GM18907 (cell line): ENCODE results near the gene TNRC6A.
"Not testable (repeated sequence)": the region's sequence is repeated elsewhere in the genome, so short reads cannot be mapped to it uniquely, and the experiment has no call there.

Source experiments
- ATAC-seq: cut with Tn5 transposase; IDR thresholded peaks from one replicate; pipeline ENCODE4 v1.9.1; 2021; ENCODE audit warnings: mild to moderate bottlenecking, moderate library complexity; ENCODE audit not compliant: unreplicated experiment

Gene TNRC6A

DNA sequence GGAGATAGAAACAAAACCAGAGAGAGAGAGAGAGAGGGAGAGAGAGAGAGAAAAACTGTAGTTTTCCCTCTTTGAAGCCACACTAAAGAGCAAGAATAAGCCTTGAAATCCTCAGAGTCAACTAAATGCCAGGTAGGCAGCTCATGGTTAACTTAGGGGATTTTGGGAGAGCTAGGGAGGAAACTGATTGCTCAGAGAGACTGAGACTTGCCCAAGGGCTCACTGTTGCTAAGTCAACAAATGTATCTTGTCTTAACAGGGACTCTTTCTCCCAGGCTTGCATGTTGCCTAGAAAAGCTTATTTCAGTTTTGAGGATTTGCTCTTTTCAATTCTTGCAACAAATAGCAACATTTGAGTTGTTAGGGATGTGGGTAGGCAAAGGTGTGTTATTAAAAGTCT is 111.8 kb downstream of the TNRC6A start:
- no peak for ATAC-seq

- ATAC-seq = no peak
Observed at GRCh38 chr16:24844101-24845030, 114.9 kb downstream of the TNRC6A start.

DNA sequence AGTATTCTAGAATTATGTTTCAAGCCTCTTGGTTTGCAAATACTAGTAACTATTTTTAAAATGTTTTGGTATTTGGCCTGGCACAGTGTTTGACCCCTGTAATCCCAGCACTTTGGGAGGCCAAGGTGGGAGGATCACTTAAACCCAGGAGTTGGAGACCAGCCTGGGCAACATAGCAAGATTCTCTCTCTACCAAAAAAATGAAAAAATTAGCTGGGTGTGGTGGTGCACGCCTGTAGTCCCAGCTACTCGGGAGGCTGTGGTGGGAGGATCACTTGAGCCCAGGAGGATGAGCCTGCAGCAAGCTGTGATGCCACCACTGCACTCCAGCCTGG is 115.5 kb downstream of the TNRC6A start:
- not testable (repeated sequence) for ATAC-seq

DNA sequence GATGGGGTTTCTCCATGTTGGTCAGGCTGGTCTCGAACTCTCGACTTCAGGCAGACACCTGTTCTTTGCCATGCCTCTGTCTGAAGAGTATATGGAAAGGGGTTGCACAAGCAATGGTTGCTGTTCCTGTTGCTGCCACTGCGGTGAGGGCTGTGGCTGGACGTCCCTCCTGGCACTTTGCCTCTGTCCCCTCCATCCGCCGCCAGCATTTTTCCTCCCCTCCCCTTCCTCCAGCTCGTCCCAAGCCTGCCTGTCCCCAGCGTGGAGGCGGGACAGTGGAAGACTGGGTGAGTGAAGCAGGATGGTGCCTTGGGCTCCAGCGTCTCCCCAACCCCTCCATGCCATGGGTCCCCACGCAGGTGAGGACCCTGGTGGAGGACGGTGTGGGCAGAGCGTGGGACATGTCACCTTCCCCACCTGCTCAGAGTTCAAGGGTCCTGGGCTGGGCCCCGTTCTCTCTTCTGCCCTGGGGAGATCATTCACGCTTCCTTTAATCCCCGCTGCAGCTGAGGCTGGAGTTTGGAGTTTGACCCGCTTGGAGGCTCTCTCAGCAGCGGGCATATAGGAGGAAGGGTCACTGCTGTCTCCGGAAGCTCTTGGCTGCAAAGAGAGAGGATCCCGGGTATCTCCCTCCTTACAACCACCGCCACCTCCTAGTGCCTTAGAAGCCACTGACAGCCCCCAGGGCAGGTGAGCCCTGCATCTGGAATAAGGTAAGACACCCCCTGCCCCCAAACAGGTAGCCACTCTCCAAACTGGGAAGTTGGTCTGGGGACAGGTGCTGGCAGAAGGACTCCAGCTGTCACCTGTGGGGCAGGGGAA is 116.5 kb downstream of the TNRC6A start, which contains the start of gene SLC5A11:
TSS of gene SLC5A11 (plus strand) at position 238 of the 822 bp plus-strand sequence. CDS start 12,681 bp downstream, outside the sequence.
- ATAC-seq = no peak

- no peak for ATAC-seq
Observed at GRCh38 chr16:24846548-24847357, 117.3 kb downstream of the TNRC6A start.

DNA sequence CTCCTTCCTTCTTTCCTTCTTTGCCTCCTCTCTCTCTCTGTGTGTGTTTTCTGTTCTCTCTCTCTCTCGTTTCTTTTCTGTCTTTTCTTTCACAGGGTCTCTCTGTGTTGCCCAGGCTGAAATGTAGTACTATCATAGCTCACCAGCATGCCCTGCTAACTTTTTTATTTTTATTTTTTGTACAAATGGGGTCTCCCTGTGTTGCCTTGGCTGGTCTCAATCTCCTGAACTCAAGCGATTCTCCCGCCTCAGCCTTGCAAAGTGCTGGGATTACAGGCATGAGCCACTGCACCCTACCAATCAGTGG is 117.9 kb downstream of the TNRC6A start:
- ATAC-seq = no peak

- no peak for ATAC-seq
Observed at GRCh38 chr16:24848065-24848464, 118.6 kb downstream of the TNRC6A start.

- ATAC-seq = no peak
Observed at GRCh38 chr16:24849641-24850040, 120.2 kb downstream of the TNRC6A start.

- no peak for ATAC-seq
Observed at GRCh38 chr16:24850289-24850938, 121.0 kb downstream of the TNRC6A start.

DNA sequence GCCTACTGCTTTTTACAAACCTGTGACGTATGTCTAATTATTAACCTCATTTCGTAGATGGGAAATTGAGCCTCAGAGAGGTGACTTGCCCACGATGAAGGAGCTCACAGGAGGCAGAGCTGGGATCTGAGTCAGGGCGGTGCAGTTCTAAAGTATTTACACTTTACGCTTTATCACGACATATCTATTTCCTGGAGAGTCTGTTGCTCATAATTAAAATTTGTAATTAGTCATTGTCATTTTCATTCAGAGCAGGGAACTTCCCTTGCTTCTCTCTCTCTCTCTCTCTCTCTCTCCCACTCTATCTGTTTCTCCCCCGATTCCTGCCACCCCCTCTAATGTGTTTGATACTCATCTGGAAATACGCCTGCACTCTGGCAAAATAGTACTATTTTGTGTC is 122.2 kb downstream of the TNRC6A start:
- no peak for ATAC-seq

- ATAC-seq = no peak
Observed at GRCh38 chr16:24852281-24852721, 122.8 kb downstream of the TNRC6A start.

- ATAC-seq = no peak
Observed at GRCh38 chr16:24853169-24853824, 123.8 kb downstream of the TNRC6A start.

DNA sequence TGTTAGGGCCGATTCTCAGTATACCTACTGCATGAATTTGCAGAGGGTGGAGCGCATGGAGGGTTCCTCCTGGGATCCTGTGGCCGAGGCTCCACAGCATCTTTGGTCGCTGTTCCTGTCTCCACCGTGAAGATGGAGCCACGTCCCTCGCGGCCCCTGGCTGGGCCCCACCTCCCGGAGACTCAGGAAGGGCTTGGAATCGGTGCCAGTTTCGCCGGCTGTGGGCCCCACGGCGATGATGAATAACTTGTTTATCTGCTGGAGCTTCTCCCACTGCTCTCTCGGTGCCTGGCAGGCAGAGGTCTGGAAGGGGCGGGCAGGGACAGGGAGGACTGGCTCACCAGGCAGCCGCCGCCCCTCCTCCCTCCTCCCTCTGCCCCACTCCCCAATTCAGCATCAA is 124.4 kb downstream of the TNRC6A start:
- no peak for ATAC-seq

GRCh38 chr16:24854607-24855171 is 125.2 kb downstream of the TNRC6A start:
- ATAC-seq = no peak

GRCh38 chr16:24855678-24856077 is 126.2 kb downstream of the TNRC6A start:
- no peak for ATAC-seq

DNA sequence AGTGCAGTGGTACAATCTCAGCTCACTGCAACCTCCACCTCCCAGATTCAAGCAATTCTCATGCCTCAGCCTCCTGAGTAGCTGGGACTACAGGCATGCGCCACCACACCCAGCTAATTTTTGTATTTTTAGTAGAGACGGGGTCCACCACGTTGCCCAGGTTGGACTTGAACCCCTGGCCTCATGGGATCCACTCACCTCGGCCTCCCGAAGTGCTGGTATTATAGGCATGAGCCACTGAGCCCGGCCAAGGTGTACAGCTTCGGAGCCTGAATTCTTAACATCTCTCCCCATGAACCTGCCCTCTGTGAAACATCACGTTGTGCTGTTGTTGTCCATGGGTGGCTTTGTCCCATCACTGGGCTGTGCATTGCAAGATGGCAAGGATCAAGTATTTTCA is 127.4 kb downstream of the TNRC6A start:
- not testable (repeated sequence) for ATAC-seq

DNA sequence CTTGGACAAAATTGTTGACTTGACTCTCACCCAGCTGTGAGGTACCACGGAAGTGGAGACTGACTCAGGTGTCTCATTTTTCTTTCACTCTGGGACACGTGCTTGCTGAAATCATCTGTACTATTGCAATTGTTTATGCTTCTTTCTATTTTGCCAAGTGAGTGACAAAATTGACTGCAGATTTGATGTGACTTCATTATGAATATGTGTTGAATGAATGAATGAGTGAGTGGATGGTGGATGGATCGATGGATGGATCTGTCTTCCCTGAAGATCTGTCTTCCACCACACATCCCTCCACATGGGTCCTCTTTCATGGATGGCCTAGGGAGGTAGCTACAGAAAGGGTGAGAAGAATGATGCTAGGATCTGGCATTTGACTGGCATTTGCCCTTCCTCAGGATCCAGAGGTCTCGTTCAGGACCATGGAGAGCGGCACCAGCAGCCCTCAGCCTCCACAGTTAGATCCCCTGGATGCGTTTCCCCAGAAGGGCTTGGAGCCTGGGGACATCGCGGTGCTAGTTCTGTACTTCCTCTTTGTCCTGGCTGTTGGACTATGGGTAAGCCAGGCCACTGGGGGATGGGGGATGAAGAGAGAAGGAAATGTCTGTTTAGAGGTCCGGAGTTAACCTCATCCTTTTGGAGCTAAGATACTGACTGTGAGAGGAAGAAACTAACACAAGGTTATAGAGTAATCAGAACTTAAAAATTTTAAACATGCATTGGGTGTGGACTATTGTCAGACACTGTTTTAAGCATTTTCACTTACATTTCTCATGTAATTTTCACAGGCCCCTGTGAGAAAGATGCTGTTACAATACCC is 129.0 kb downstream of the TNRC6A start:
- no peak for ATAC-seq

DNA sequence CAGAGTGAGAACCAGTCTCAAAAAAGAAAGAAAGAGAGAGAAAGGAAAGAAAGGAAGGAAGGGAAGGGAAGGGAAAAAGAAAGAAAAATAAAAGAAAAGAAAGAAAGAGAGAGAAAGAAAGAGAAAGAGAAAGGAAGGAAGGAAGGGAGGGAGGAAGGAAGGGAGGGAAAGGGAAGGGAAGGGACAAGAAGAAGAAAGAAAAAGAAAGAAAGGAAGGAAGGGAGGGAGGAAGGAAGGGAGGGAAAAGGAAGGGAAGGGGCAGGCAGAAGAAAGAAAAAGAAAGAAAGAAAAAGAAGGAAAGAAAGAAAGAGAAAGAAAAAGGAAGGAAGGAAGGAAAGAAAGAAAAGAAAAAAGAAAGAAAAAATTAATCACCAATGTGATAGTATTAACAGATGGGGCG is 132.0 kb downstream of the TNRC6A start:
- ATAC-seq = no peak
